Measurements from ENCODE around the gene TOX3. TPM values are rescaled to one million over a fixed set of nuclear protein-coding genes. Genes with fewer than 3 reads are reported as not detected.

The TOX3 gene
- total RNA-seq, 1 donor from 2014 or later = 84.8 TPM

DNA sequence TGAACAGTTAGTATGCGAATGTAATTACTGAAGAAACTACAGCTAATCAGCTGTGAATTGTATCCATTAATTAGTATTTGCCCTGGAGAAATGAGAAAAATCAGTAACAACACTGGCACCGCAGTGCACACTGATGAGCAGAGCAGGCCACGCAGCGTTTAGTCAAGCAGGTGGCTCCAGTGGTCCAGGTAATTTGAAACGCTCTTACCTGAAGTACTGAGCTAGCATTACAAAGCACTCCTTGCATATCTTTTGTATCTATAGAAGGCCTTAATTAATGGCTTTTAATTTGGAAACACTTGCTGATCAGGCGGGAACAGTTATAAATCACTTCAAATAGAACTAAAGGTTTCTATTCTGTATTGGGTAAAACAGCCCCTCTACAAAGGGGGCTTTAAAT lies 76.4 kb downstream of the TOX3 start:
- H3K27me3 Mint-ChIP-seq = no peaks in the 10 kb centered on the region
- peak overlapping the region; percentile 35 for H3K27ac Mint-ChIP-seq
- peaks cover 6% of the 10 kb centered on the region for H3K9me3 Mint-ChIP-seq (ENCODE audit: low read depth)
- DNase-seq (ENCODE audit: low spot score, unreplicated experiment) = no peak
- H3K36me3 Mint-ChIP-seq (ENCODE audit: insufficient read depth) = peaks cover 21% of the 10 kb centered on the region
- TF ChIP-seq, protein P1, sequence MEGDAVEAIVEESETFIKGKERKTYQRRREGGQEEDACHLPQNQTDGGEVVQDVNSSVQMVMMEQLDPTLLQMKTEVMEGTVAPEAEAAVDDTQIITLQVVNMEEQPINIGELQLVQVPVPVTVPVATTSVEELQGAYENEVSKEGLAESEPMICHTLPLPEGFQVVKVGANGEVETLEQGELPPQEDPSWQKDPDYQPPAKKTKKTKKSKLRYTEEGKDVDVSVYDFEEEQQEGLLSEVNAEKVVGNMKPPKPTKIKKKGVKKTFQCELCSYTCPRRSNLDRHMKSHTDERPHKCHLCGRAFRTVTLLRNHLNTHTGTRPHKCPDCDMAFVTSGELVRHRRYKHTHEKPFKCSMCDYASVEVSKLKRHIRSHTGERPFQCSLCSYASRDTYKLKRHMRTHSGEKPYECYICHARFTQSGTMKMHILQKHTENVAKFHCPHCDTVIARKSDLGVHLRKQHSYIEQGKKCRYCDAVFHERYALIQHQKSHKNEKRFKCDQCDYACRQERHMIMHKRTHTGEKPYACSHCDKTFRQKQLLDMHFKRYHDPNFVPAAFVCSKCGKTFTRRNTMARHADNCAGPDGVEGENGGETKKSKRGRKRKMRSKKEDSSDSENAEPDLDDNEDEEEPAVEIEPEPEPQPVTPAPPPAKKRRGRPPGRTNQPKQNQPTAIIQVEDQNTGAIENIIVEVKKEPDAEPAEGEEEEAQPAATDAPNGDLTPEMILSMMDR (IDR thresholded peaks at IDR 0.05; ENCODE audit: unreplicated experiment) = no peak
- no peak overlapping the region for H3K4me3 Mint-ChIP-seq (ENCODE audit: low read depth)
- peaks cover 25% of the 10 kb centered on the region for H3K4me1 Mint-ChIP-seq (ENCODE audit: low read depth)

DNA sequence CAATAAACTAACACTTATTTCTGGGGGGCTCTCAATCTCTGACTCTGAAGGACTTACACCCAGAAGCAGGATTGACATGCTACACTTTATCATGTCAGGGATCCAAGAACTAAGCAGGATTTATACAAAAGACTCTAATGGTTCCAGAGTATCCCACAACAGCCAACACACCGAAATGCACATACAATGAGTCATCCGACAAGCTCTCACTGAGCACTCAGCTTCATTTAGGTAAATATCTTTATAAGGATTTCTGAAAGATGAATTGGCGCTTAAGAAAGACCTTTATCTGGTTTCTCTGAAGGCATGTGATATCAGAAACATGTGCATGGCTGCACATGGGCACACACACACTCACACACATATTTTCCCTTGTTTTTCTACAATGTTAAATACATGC lies 77.2 kb downstream of the TOX3 start:
- Mint-ChIP-seq H3K4me1 (ENCODE audit: low read depth) (peaks cover 25% of the 10 kb centered on the region), H3K27me3 (no peaks in the 10 kb centered on the region), H3K4me3 (ENCODE audit: low read depth) (no peak overlapping the region), H3K9me3 (ENCODE audit: low read depth) (peaks cover 3% of the 10 kb centered on the region), H3K27ac (no peak overlapping the region), H3K36me3 (ENCODE audit: insufficient read depth) (peaks cover 21% of the 10 kb centered on the region)
- TF ChIP-seq, protein P1 (IDR thresholded peaks at IDR 0.05; ENCODE audit: unreplicated experiment) = no peak
- no peak for DNase-seq (ENCODE audit: low spot score, unreplicated experiment)

DNA sequence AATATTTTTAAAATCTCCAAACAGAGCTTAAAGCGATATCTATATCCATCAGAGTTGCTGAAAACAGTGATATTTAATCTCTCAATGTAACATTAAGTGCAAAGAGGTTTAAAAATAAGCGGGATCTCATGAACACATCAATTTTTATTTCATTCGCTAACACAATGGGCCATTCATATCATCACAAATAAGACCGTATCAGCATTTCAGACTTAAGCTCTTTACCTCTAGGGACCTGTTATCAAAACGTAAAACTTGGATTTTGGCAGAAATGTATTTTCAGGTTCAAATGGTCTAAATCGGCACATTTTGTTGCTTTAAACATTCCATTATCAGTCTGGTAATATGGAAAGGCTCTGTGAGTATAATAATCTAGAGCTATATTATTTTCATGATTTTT lies 77.9 kb downstream of the TOX3 start:
- H3K4me1 Mint-ChIP-seq (ENCODE audit: low read depth) = peaks cover 25% of the 10 kb centered on the region

DNA sequence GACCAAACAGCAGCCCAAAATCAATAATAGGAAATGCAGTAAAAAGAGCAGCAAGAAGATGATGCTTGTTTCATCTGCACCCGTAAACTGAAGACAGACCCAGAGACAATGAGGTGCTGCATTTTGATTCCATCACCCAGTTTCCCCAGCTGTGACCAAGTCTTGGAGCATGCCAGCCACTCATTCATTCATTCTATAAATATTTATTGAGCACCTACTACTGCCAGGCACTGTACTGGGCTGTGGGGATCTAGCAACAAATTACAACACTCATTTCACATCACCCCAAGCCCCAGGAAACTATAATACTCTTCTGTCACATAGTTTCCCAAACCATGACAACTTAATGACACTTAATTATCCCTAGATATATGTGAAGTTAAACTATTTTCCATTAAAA lies 79.2 kb downstream of the TOX3 start:
- TF ChIP-seq, protein P1 (IDR thresholded peaks at IDR 0.05; ENCODE audit: unreplicated experiment) = no peak
- peaks cover 21% of the 10 kb centered on the region for H3K36me3 Mint-ChIP-seq (ENCODE audit: insufficient read depth)
- no peak overlapping the region for H3K4me3 Mint-ChIP-seq (ENCODE audit: low read depth)
- H3K9me3 Mint-ChIP-seq (ENCODE audit: low read depth) = no peaks in the 10 kb centered on the region
- H3K27me3 Mint-ChIP-seq = no peaks in the 10 kb centered on the region
- DNase-seq (ENCODE audit: low spot score, unreplicated experiment) = no peak
- H3K4me1 Mint-ChIP-seq (ENCODE audit: low read depth) = peaks cover 23% of the 10 kb centered on the region
- H3K27ac Mint-ChIP-seq = peak overlapping the region; percentile 31

More for the DNA sequence above, 77.9 kb downstream of the TOX3 start:
- Mint-ChIP-seq H3K36me3 (ENCODE audit: insufficient read depth) (peaks cover 19% of the 10 kb centered on the region), H3K27ac (no peak overlapping the region), H3K4me3 (ENCODE audit: low read depth) (no peak overlapping the region), H3K9me3 (ENCODE audit: low read depth) (peaks cover 1% of the 10 kb centered on the region), H3K27me3 (no peaks in the 10 kb centered on the region)
- TF ChIP-seq, protein P1 (IDR thresholded peaks at IDR 0.05; ENCODE audit: unreplicated experiment) = no peak
- DNase-seq (ENCODE audit: low spot score, unreplicated experiment) = no peak

DNA sequence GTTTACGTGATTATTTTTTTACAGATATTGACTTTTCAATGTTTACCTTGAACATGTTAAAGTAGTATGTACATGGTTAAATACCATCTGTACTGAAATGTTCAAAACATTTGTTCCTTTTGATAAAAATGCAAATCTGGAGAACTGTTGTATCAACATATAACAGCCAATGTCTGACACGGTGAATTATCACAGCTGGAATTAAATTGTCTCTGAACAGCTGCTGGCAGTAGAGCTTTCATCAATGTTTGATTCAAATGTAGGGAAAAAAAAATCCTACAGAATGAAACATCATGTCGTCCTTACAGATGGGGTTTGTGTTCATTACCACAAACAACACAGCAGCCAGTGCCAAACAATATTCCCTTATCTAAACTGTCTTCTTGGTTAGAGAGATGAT lies 79.9 kb downstream of the TOX3 start:
- Mint-ChIP-seq H3K27me3 (no peaks in the 10 kb centered on the region), H3K36me3 (ENCODE audit: insufficient read depth) (peaks cover 20% of the 10 kb centered on the region), H3K27ac (no peak overlapping the region), H3K4me3 (ENCODE audit: low read depth) (no peak overlapping the region), H3K9me3 (ENCODE audit: low read depth) (no peaks in the 10 kb centered on the region), H3K4me1 (ENCODE audit: low read depth) (peaks cover 24% of the 10 kb centered on the region)
- no peak for DNase-seq (ENCODE audit: low spot score, unreplicated experiment)
- TF ChIP-seq, protein P1 (IDR thresholded peaks at IDR 0.05; ENCODE audit: unreplicated experiment) = no peak
